Measurements from ENCODE around the gene TRPM2.

The TRPM2 gene

GRCh38 chr21:44382536-44382935 lies 29.1 kb downstream of the TRPM2 start:
- DNase-seq (ENCODE audit: low read depth), result no peak
- no peak overlapping the region for H3K4me3 ChIP-seq (ENCODE audit: low read length)
- no peak for TF ChIP-seq CTCF (conservative IDR thresholded peaks at IDR 0.05; ENCODE audit: low read length)

GRCh38 chr21:44383216-44383615 lies 29.8 kb downstream of the TRPM2 start:
- TF ChIP-seq CTCF (conservative IDR thresholded peaks at IDR 0.05; ENCODE audit: low read length), result no peak

GRCh38 chr21:44384968-44385367 lies 31.5 kb downstream of the TRPM2 start:
- no peak for TF ChIP-seq CTCF (conservative IDR thresholded peaks at IDR 0.05; ENCODE audit: low read length)
- no peak for DNase-seq (ENCODE audit: low read depth)
- H3K4me3 ChIP-seq (ENCODE audit: low read length), result no peak overlapping the region

More at GRCh38 chr21:44383216-44383615, 29.8 kb downstream of the TRPM2 start:
- H3K4me3 ChIP-seq (ENCODE audit: low read length), result no peak overlapping the region
- no peak for DNase-seq (ENCODE audit: low read depth)

GRCh38 chr21:44389335-44389734 lies 35.9 kb downstream of the TRPM2 start:
- DNase-seq (ENCODE audit: low read depth), result no peak
- no peak for TF ChIP-seq CTCF (conservative IDR thresholded peaks at IDR 0.05; ENCODE audit: low read length)
- no peak overlapping the region for H3K4me3 ChIP-seq (ENCODE audit: low read length)

GRCh38 chr21:44390886-44391285 lies 37.5 kb downstream of the TRPM2 start:
- H3K4me3 ChIP-seq (ENCODE audit: low read length), result no peak overlapping the region
- no peak for TF ChIP-seq CTCF (conservative IDR thresholded peaks at IDR 0.05; ENCODE audit: low read length)
- no peak for DNase-seq (ENCODE audit: low read depth)

- no peak for DNase-seq (ENCODE audit: low read depth)
- no peak overlapping the region for H3K4me3 ChIP-seq (ENCODE audit: low read length)
- TF ChIP-seq CTCF (conservative IDR thresholded peaks at IDR 0.05; ENCODE audit: low read length), result no peak
Measured at GRCh38 chr21:44391345-44392091, 38.1 kb downstream of the TRPM2 start.

GRCh38 chr21:44392185-44392584 lies 38.8 kb downstream of the TRPM2 start:
- no peak for TF ChIP-seq CTCF (conservative IDR thresholded peaks at IDR 0.05; ENCODE audit: low read length)
- no peak overlapping the region for H3K4me3 ChIP-seq (ENCODE audit: low read length)
- no peak for DNase-seq (ENCODE audit: low read depth)

Measured in AG10803 (cell line).